ENCODE results near the gene ZRSR2. TPM values are rescaled to one million over a fixed set of nuclear protein-coding genes. Genes with fewer than 3 reads are reported as not detected.

Gene ZRSR2
- total RNA-seq, 1 donor from 2014 or later: 2.0 TPM

GRCh38 chrX:15849555-15849954, 59.3 kb downstream of the ZRSR2 start:
- DNase-seq (ENCODE audit: low read depth in 2 of 2): peak; percentile 24 to 26

GRCh38 chrX:15853586-15854079, 63.3 kb downstream of the ZRSR2 start:
- DNase-seq (ENCODE audit: low read depth in 2 of 2): peak; percentile 15 to 19

- peak; percentile 24 to 49 for DNase-seq (ENCODE audit: low read depth in 2 of 2)
Observed at GRCh38 chrX:15854080-15854655, 63.9 kb downstream of the ZRSR2 start.

- DNase-seq (ENCODE audit: low read depth in 2 of 2): peak; percentile 95 to 97
Observed at GRCh38 chrX:15854712-15855567, 64.7 kb downstream of the ZRSR2 start, which contains the start of gene AP1S2. Gene AP1S2 (minus strand): TSS chrX:15854813. CDS start chrX:15852524, 2,289 bp downstream.

GRCh38 chrX:15855568-15856221, 65.4 kb downstream of the ZRSR2 start:
- DNase-seq (ENCODE audit: low read depth in 2 of 2): peak in 1 of 2 donors; percentile 10

GRCh38 chrX:15856222-15856587, 65.9 kb downstream of the ZRSR2 start:
- DNase-seq (ENCODE audit: low read depth in 2 of 2): no peak

- DNase-seq (ENCODE audit: low read depth in 2 of 2): no peak
Observed at GRCh38 chrX:15856636-15857035, 66.4 kb downstream of the ZRSR2 start.

GRCh38 chrX:15858051-15858450, 67.8 kb downstream of the ZRSR2 start:
- DNase-seq (ENCODE audit: low read depth in 2 of 2): no peak

- no peak for DNase-seq (ENCODE audit: low read depth in 2 of 2)
Observed at GRCh38 chrX:15860921-15861320, 70.6 kb downstream of the ZRSR2 start.

GRCh38 chrX:15864023-15864422, 73.7 kb downstream of the ZRSR2 start:
- DNase-seq (ENCODE audit: low read depth in 2 of 2): no peak

GRCh38 chrX:15864629-15865028, 74.3 kb downstream of the ZRSR2 start:
- DNase-seq (ENCODE audit: low read depth in 2 of 2): no peak

- no peak for DNase-seq (ENCODE audit: low read depth in 2 of 2)
Observed at GRCh38 chrX:15866147-15866546, 75.9 kb downstream of the ZRSR2 start.

- no peak for DNase-seq (ENCODE audit: low read depth in 2 of 2)
Observed at GRCh38 chrX:15869695-15870094, 79.4 kb downstream of the ZRSR2 start.

GRCh38 chrX:15870310-15870709, 80.0 kb downstream of the ZRSR2 start:
- no peak for DNase-seq (ENCODE audit: low read depth in 2 of 2)

Other genes with a start within 250 kb of the ZRSR2 start
- gene ACE2, start 189.5 kb upstream of the ZRSR2 start, total RNA-seq: not detected in 2 replicates
- under 0.01 TPM in 1 of 2 replicates, not detected in the other for gene CLTRN, start 125.7 kb upstream of the ZRSR2 start, total RNA-seq
- gene CA5B, start 52.2 kb upstream of the ZRSR2 start, total RNA-seq: 1.5 and 1.8 TPM in 2 replicates
- gene AP1S2, start 64.3 kb downstream of the ZRSR2 start, total RNA-seq: 57.3 and 63.6 TPM in 2 replicates